ENCODE data around the gene UBE3B. TPM values are rescaled to one million over a fixed set of nuclear protein-coding genes. Genes with fewer than 3 reads are reported as not detected.

UBE3B gene
- total RNA-seq, 4 donors from 2014 or later, result 34.4 to 73.0 (median 71.6) TPM

DNA sequence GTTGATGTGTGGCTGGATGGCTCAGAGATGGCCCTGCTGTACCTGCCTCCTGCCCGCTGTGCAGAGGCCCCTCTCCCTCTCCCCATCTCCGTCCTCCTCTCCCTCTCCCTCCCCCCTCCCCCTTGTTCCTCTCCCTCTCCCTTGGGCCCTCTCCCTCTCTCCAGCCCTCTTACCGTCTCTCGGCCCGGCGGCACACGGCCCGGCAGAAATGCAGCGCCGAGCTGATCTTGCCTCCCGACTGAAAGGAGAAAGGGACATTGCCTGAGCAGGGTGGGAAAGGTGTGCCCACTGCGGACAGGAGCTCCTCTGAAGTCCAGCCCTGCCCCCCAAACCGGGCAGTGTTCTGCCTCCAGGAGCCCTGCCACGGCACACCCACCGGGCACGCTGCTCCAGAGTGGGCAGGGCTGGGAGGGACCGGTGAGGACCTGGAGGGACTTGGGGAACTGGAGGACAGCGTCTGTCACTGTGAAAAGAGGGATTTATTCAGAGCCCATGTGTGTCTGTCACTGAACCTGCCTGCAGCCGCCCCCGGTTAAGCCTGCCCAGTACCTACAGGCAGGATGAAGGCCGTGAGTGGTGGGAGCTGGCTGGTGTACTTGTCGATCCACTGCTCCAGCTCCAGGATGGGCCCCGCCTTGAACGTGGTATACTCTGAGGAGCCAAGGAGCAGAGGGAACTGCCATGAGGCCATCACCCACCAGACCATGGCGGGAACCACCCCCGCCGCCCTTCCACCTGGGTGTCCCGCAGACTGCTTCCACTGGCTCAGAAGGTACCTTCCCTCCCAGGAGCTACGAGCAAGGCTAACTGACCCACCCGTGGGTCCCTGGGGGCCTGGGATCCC, 83.7 kb downstream of the UBE3B start:
- WGBS, 2 donors (ENCODE audit: low coverage in 1 of 2), result 91% methylated on average over 28 of the region's 30 CpGs; no CpG with 5 or more reads in 1 of the 2 donors
- no peak for DNase-seq
- in situ Hi-C loops (cut with MboI; ENCODE audit: low pct_ligation_motif_present in 1 of 4, low pct_unique_long_range_greater_than_20kb in 1 of 4, low sequenced_read_pairs in 3 of 4), result no loop called here
- TF ChIP-seq EP300 (IDR thresholded peaks at IDR 0.05; ENCODE audit: low read depth) (no peak), POLR2AphosphoS5 (IDR thresholded peaks at IDR 0.05) (no peak), POLR2A (IDR thresholded peaks at IDR 0.05) (no peak), CTCF (IDR thresholded peaks at IDR 0.05) (no peak)
- H3K27ac ChIP-seq, result no peak overlapping the region
- H3K27me3 ChIP-seq, result no peaks in the 10 kb centered on the region
- peaks cover 0 to 11% (median 2%) of the 10 kb centered on the region in 4 donors for H3K4me1 ChIP-seq
- no peak overlapping the region for H3K4me3 ChIP-seq
- H3K36me3 ChIP-seq, result peaks cover 0 to 13% (median 0%) of the 10 kb centered on the region in 4 donors
- intact Hi-C loops (cut with DNase I; ENCODE audit: low total_unique reads), result no loop called here
- no peaks in the 10 kb centered on the region for H3K9me3 ChIP-seq

DNA sequence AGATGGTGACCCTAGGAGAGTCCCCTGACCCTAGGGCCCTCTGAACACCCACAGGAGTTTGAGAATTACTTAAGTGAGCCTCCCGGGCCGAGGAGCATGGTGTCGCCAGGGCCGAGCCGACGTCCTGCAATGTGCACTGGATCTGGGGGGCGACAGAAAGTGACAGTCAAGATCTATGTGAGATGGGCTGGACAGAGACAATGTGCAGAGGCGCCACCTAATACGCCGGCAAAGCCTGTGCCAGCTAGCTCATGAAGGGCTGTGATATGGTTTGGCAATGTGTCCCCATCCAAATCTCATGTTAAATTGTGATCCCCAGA, 84.2 kb downstream of the UBE3B start:
- in situ Hi-C loops (cut with MboI; ENCODE audit: low pct_ligation_motif_present in 1 of 4, low pct_unique_long_range_greater_than_20kb in 1 of 4, low sequenced_read_pairs in 3 of 4), result no loop called here
- Histone ChIP-seq H3K27me3 (no peaks in the 10 kb centered on the region), H3K9me3 (no peaks in the 10 kb centered on the region), H3K36me3 (peaks cover 0 to 13% (median 0%) of the 10 kb centered on the region in 4 donors), H3K4me3 (no peak overlapping the region), H3K27ac (no peak overlapping the region), H3K4me1 (peaks cover 0 to 11% (median 2%) of the 10 kb centered on the region in 4 donors)
- TF ChIP-seq POLR2A (IDR thresholded peaks at IDR 0.05), result no peak
- no peak for TF ChIP-seq POLR2AphosphoS5 (IDR thresholded peaks at IDR 0.05)
- no peak for DNase-seq
- WGBS, 2 donors (ENCODE audit: low coverage in 1 of 2), result 98% methylated on average over 10 of the region's 10 CpGs; no CpG with 5 or more reads in 1 of the 2 donors
- intact Hi-C loops (cut with DNase I; ENCODE audit: low total_unique reads), result no loop called here

DNA sequence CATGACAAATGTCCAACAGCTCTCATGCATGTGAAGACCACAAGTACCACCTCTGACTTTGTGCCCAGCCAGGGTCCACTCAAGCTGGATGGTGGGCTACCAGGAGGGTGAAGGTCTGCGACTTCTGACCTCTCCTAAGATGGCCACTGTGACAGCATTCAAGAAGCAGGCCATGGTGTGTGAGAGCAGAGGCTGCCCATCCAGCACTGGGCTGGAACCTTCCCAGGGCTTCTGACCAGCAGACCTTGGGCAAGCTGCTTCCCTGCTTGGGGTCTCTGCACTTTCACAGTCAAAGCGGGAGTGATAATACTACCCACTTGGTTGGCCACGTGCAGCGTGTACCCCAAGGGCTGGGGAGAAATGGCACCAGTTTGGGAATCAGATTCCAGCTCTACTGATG, 85.4 kb downstream of the UBE3B start:
- no peaks in the 10 kb centered on the region for H3K27me3 ChIP-seq
- H3K4me3 ChIP-seq, result no peak overlapping the region
- DNase-seq, result no peak
- TF ChIP-seq CTCF (IDR thresholded peaks at IDR 0.05) (no peak), POLR2AphosphoS5 (IDR thresholded peaks at IDR 0.05) (no peak), EP300 (IDR thresholded peaks at IDR 0.05; ENCODE audit: low read depth) (no peak), POLR2A (IDR thresholded peaks at IDR 0.05) (no peak)
- H3K9me3 ChIP-seq, result no peaks in the 10 kb centered on the region
- WGBS, 2 donors (ENCODE audit: low coverage in 1 of 2), result 95% methylated on average over 4 of the region's 4 CpGs; no CpG with 5 or more reads in 1 of the 2 donors
- peaks cover 0 to 15% (median 0%) of the 10 kb centered on the region in 4 donors for H3K36me3 ChIP-seq
- peaks cover 0 to 11% (median 2%) of the 10 kb centered on the region in 4 donors for H3K4me1 ChIP-seq
- in situ Hi-C loops (cut with MboI; ENCODE audit: low pct_ligation_motif_present in 1 of 4, low pct_unique_long_range_greater_than_20kb in 1 of 4, low sequenced_read_pairs in 3 of 4) (no loop called here), intact Hi-C loops (cut with DNase I; ENCODE audit: low total_unique reads) (no loop called here)
- H3K27ac ChIP-seq, result no peak overlapping the region

DNA sequence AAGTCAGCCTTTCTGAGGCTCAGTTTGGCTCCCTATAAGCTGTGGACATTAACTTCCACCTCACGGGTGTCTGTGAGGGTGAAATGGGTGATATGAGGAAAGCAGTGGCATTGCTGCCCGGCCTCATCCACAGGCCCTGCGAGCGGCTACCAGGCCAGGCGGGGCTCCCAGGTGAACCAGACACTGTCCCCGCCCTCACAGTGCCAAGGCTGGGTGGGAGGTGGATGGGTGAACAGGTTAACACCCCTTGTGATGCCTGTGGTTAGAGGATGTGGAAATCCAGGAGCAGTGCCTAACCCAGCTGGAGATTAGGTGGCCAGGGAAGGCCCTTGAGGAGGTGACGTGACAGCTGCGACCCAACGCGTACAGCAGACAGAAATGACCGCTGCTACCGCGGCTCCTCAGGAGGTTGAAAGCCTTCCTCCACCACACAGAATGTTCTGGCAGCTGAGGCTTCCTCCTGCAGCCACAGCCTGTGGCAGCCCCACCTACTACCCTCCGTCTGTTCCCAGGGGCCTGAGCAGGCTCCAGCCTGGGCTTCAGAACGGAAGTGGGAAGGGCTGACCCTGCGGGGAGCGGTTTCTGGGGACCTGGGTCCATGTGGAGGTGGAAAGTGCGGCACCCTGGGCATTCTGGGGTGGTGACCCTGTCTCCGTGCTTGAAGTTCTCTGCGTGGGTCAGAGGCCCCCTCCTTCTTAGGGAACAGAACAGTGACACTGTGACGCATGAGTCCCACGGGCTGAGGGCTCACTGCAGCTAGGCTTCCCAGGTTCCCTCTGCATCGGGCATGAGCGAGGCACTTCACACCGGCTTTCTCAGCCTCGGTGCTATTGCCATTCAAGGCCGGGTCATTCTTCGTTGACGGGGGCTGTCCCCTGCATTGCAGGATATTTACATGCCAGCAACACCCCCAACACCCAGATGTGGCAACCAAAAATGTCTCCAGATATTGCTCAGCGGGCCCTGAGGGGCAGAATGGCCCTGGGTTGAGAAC, 86.2 kb downstream of the UBE3B start:
- no peak for DNase-seq
- Histone ChIP-seq H3K4me1 (peaks cover 0 to 5% (median 0%) of the 10 kb centered on the region in 4 donors), H3K27ac (no peak overlapping the region), H3K4me3 (no peak overlapping the region), H3K9me3 (no peaks in the 10 kb centered on the region), H3K27me3 (no peaks in the 10 kb centered on the region), H3K36me3 (peaks cover 0 to 16% (median 0%) of the 10 kb centered on the region in 4 donors)
- intact Hi-C loops (cut with DNase I; ENCODE audit: low total_unique reads) (no loop called here), in situ Hi-C loops (cut with MboI; ENCODE audit: low pct_ligation_motif_present in 1 of 4, low pct_unique_long_range_greater_than_20kb in 1 of 4, low sequenced_read_pairs in 3 of 4) (no loop called here)
- no peak for TF ChIP-seq CTCF (IDR thresholded peaks at IDR 0.05)
- no peak for TF ChIP-seq EP300 (IDR thresholded peaks at IDR 0.05; ENCODE audit: low read depth)
- no peak for TF ChIP-seq POLR2A (IDR thresholded peaks at IDR 0.05)
- TF ChIP-seq POLR2AphosphoS5 (IDR thresholded peaks at IDR 0.05), result no peak
- WGBS, 2 donors (ENCODE audit: low coverage in 1 of 2), result 85 to 92% methylated on average over 4 to 30 of the region's 30 CpGs
